DOHH2 (cell line): ENCODE results near the gene SPART.

Experiments
- H3F3A ChIP-seq: fragments of 200-600 bp; sonication (generic), shearing (Covaris generic); 2 replicates; pipeline ENCODE4 v1.6.0; 2016; ENCODE audit warnings: antibody characterized with exemption, mild to moderate bottlenecking; ENCODE audit not compliant: control insufficient read depth, insufficient read depth
- H3K27ac ChIP-seq: fragments of 200-600 bp; sonication (generic); 2 replicates; pipeline ENCODE4 v1.5.1; 2014; ENCODE audit warnings: low read depth, mild to moderate bottlenecking, low read length, moderate library complexity
- H3K27me3 ChIP-seq: fragments of 200-600 bp; sonication (generic); 2 replicates; pipeline ENCODE4 v1.6.1; 2014; ENCODE audit warnings: mild to moderate bottlenecking, low read length, mixed read lengths; ENCODE audit not compliant: control insufficient read depth
- H3K36me3 ChIP-seq: fragments of 200-600 bp; sonication (generic); 2 replicates; pipeline ENCODE4 v1.6.1; 2014; ENCODE audit warnings: mild to moderate bottlenecking, low read length, moderate library complexity, mixed read lengths; ENCODE audit not compliant: control insufficient read depth
- H3K4me1 ChIP-seq: fragments of 200-600 bp; sonication (generic); 2 replicates; pipeline ENCODE4 v1.6.1; 2014; ENCODE audit warnings: mild to moderate bottlenecking, low read length, mixed read lengths; ENCODE audit not compliant: control insufficient read depth
- H3K4me2 ChIP-seq: fragments of 200-600 bp; sonication (generic); 2 replicates; pipeline ENCODE4 v1.6.0; 2014; ENCODE audit warnings: mild to moderate bottlenecking, low read length, moderate library complexity
- H3K4me3 ChIP-seq: fragments of 200-600 bp; sonication (generic); 2 replicates; pipeline ENCODE4 v1.5.1; 2014; ENCODE audit warnings: mild to moderate bottlenecking, low read length, mixed read lengths
- H3K79me2 ChIP-seq: fragments of 200-600 bp; sonication (generic); 2 replicates; pipeline ENCODE4 v1.6.1; 2014; ENCODE audit warnings: mild to moderate bottlenecking, low read length, mixed read lengths; ENCODE audit not compliant: control insufficient read depth
- H3K9me2 ChIP-seq: fragments of 200-600 bp; sonication (generic); replicated peaks from 2 replicates; pipeline ENCODE4 v1.6.1; 2014; ENCODE audit warnings: mild to moderate bottlenecking, low read length, mixed read lengths; ENCODE audit not compliant: control insufficient read depth
- H3K9me3 ChIP-seq: fragments of 200-600 bp; sonication (generic); 2 replicates; pipeline ENCODE4 v1.6.1; 2014; ENCODE audit warnings: antibody characterized with exemption, low read length, mixed read lengths; ENCODE audit not compliant: control insufficient read depth, insufficient read depth
- H4K20me1 ChIP-seq: fragments of 200-600 bp; sonication (generic); 2 replicates; pipeline ENCODE4 v1.6.0; 2014; ENCODE audit warnings: low read depth, mild to moderate bottlenecking, antibody characterized with exemption, low read length, moderate library complexity; ENCODE audit not compliant: control insufficient read depth, insufficient read depth
- EZH2phosphoT487 ChIP-seq: fragments of 200-600 bp; sonication (generic); IDR thresholded peaks from 2 replicates; pipeline ENCODE4 v1.6.1; 2017; ENCODE audit warnings: borderline replicate concordance, mild to moderate bottlenecking, antibody characterized with exemption, low read length, moderate library complexity, mixed read lengths
- TF ChIP-seq, protein P1 (sequence below): fragments of 200-600 bp; sonication (generic); IDR thresholded peaks from one replicate; pipeline ENCODE4 v1.5.1; 2014; ENCODE audit warnings: antibody characterized with exemption, mild to moderate bottlenecking, low read depth, low read length; ENCODE audit not compliant: poor library complexity, severe bottlenecking

The SPART gene

DNA sequence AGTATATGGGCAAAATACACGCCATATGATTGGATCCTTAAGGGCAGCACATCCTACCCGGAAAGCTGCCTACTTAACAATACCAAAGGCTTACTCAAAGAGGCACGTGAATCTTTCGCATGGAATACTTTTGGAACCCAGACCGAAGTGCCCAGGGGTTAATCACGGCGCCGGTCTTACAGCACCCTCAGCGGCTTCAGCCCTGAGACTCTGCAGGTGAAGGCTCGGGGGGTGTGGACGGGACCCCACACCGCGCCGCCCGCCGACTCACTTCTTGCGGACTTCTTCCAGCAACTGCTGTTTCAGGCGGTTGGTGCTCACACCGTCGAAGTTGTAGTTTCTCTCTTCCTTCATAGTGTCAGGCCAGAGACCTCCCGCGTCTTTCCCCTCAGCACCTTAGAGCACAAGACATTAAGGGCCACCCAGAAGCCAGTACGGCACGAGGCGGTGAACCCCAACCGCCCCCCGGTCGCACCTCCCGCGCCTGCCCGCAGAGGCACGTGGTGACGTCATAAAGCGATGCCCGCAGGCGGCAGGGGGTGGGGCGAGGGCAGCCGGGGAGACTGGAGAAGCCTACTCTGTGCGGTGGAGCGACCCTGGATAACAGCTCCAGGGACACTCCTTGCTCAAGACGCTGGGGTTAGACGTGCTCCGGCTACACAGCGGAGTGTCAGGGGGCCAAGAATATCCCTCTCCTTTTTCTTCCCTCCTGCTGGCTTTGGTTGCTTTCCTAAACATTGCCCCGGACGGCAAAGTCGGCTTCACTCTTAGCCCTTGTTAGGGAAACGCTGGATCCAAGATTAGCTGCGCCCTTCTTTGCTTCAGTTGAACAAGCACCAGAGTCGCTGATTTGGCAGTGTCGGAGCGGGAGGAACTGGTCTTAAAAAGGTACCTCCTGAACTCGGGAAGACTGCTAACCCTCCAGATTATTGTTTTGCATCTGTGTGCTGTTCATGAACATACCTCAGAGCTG, 48.5 kb downstream of the SPART start, which contains the start of gene CCDC169:
Gene CCDC169, minus strand, starts transcription at position 449 of the 973 bp plus-strand sequence. Its CDS starts 95 bp downstream, at position 354.
- Histone ChIP-seq H3K4me3 (no peak within 1 kb of the TSS), H4K20me1 (no peaks in the 10 kb centered on the region), H3K9me2 (no peaks in the 10 kb centered on the region), H3F3A (no peaks in the 10 kb centered on the region), H3K27ac (no peak within 1 kb of the TSS), H3K4me1 (no peaks in the 10 kb centered on the region), H3K36me3 (no peaks in the 10 kb centered on the region), H3K9me3 (peaks cover 4% of the 10 kb centered on the region; the same call in 1 of the 2 replicates), H3K27me3 (peaks cover 17% of the 10 kb centered on the region), H3K79me2 (no peaks in the 10 kb centered on the region), H3K4me2 (no peak within 1 kb of the TSS)
- TF ChIP-seq, protein P1, sequence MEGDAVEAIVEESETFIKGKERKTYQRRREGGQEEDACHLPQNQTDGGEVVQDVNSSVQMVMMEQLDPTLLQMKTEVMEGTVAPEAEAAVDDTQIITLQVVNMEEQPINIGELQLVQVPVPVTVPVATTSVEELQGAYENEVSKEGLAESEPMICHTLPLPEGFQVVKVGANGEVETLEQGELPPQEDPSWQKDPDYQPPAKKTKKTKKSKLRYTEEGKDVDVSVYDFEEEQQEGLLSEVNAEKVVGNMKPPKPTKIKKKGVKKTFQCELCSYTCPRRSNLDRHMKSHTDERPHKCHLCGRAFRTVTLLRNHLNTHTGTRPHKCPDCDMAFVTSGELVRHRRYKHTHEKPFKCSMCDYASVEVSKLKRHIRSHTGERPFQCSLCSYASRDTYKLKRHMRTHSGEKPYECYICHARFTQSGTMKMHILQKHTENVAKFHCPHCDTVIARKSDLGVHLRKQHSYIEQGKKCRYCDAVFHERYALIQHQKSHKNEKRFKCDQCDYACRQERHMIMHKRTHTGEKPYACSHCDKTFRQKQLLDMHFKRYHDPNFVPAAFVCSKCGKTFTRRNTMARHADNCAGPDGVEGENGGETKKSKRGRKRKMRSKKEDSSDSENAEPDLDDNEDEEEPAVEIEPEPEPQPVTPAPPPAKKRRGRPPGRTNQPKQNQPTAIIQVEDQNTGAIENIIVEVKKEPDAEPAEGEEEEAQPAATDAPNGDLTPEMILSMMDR: no peak
- no peak for TF ChIP-seq EZH2phosphoT487

DNA sequence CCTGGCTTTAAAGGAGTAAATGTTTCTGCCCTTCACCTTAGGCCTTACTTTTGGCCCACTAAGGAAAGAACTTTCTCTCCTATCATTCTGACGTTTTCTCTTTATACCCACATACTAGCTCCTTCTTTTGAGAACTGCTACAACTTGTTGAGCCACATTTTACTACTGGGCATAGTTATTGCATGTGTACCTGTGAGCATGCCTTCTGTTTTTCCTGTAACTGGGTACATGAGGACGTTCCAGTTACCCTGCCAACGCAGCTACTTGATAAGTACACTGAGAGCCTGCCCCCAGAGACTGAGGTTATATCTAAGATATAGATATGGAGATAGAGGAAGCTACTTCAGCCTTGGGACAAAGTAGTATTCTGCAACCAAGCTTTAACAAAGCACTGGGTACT, 52.1 kb downstream of the SPART start:
- no peaks in the 10 kb centered on the region for H3K79me2 ChIP-seq
- H3K36me3 ChIP-seq: no peaks in the 10 kb centered on the region

DNA sequence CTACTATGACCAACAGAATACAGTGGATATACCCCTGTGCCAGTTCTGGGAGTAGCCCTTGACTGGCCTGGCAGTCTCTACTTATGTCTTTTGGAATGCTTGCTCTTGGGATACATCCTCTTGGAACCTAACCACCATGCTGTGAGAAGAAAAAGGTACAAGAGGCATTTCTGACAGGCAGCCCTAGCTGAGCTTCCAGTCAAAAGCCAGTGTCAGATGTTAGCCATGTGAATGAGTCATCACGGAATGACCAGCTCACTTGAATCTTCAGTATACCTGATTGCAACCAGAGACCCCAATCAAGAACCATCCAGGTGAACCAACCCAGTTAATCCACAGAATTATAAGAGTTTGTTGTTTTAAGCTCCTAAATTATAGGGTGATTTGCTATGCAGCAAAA, 52.7 kb downstream of the SPART start:
- Histone ChIP-seq H3K27ac (no peak overlapping the region), H4K20me1 (no peaks in the 10 kb centered on the region), H3K4me3 (no peak overlapping the region), H3K27me3 (peaks cover 12% of the 10 kb centered on the region), H3F3A (no peaks in the 10 kb centered on the region), H3K36me3 (no peaks in the 10 kb centered on the region), H3K79me2 (no peaks in the 10 kb centered on the region), H3K9me3 (peaks cover 13% of the 10 kb centered on the region), H3K4me1 (no peaks in the 10 kb centered on the region), H3K4me2 (no peak overlapping the region), H3K9me2 (no peaks in the 10 kb centered on the region)
- no peak for TF ChIP-seq EZH2phosphoT487
- TF ChIP-seq, protein P1: no peak

More for the DNA sequence above, 52.1 kb downstream of the SPART start:
- Histone ChIP-seq H3K9me3 (peaks cover 13% of the 10 kb centered on the region), H3K4me1 (no peaks in the 10 kb centered on the region), H4K20me1 (no peaks in the 10 kb centered on the region), H3K4me3 (no peak overlapping the region), H3F3A (no peaks in the 10 kb centered on the region), H3K27me3 (peaks cover 17% of the 10 kb centered on the region), H3K27ac (no peak overlapping the region), H3K4me2 (no peak overlapping the region), H3K9me2 (no peaks in the 10 kb centered on the region)
- no peak for TF ChIP-seq EZH2phosphoT487
- TF ChIP-seq, protein P1: no peak
